Neural progenitor cell (in vitro differentiated cells): Measurements from ENCODE around the gene FBXL14. TPM values are rescaled to one million over a fixed set of nuclear protein-coding genes. Genes with fewer than 3 reads are reported as not detected.

Experiments
- DNase-seq: peaks from one replicate; pipeline ENCODE4 v3.0.0-alpha.2; 2016; ENCODE audit warnings: low spot score
- H2AFZ ChIP-seq: fragments of 200-600 bp; sonication (generic); replicated peaks from 2 replicates; pipeline ENCODE4 v1.6.1; 2016; ENCODE audit warnings: antibody characterized with exemption
- H3F3A ChIP-seq: fragments of 200-600 bp; sonication (generic); 2 replicates; pipeline ENCODE4 v1.6.1; 2016; ENCODE audit warnings: antibody characterized with exemption, low read depth
- H3K27ac ChIP-seq: fragments of 200-600 bp; sonication (generic); 2 replicates; pipeline ENCODE4 v1.5.1; 2016; ENCODE audit warnings: mild to moderate bottlenecking
- H3K27me3 ChIP-seq: fragments of 200-600 bp; sonication (generic); 2 replicates; pipeline ENCODE4 v1.6.1; 2016; ENCODE audit warnings: mild to moderate bottlenecking, moderate library complexity
- H3K36me3 ChIP-seq: fragments of 200-600 bp; sonication (generic); 2 replicates; pipeline ENCODE4 v1.5.1; 2016
- H3K4me1 ChIP-seq: fragments of 200-600 bp; sonication (generic); 2 replicates; pipeline ENCODE4 v1.6.1; 2016; ENCODE audit warnings: mixed run types
- H3K4me2 ChIP-seq: fragments of 200-600 bp; sonication (generic); 2 replicates; pipeline ENCODE4 v1.6.1; 2016
- H3K4me3 ChIP-seq: fragments of 200-600 bp; sonication (generic); 2 replicates; pipeline ENCODE4 v1.5.1; 2016
- H3K79me2 ChIP-seq: fragments of 200-600 bp; sonication (generic); 2 replicates; pipeline ENCODE4 v1.6.1; 2016; ENCODE audit warnings: low read depth
- H3K9ac ChIP-seq: fragments of 200-600 bp; sonication (generic); 2 replicates; pipeline ENCODE4 v1.6.1; 2016
- H3K9me3 ChIP-seq: fragments of 200-600 bp; sonication (generic); 2 replicates; pipeline ENCODE4 v1.5.1; 2016; ENCODE audit warnings: low read depth
- H4K20me1 ChIP-seq: fragments of 200-600 bp; sonication (generic); 2 replicates; pipeline ENCODE4 v1.6.1; 2016; ENCODE audit warnings: low read depth
- H3K27ac Mint-ChIP-seq: 3 replicates; pipeline ENCODE4 v1.8.0; 2021; ENCODE audit warnings: mixed read lengths
- H3K27me3 Mint-ChIP-seq: 2 replicates; pipeline ENCODE4 v1.8.0; 2022; ENCODE audit warnings: low read depth, mild to moderate bottlenecking, inconsistent platforms, moderate library complexity, mixed read lengths; ENCODE audit not compliant: insufficient read depth
- H3K36me3 Mint-ChIP-seq: 3 replicates; pipeline ENCODE4 v1.8.0; 2021; ENCODE audit warnings: mixed read lengths
- H3K4me1 Mint-ChIP-seq: 3 replicates; pipeline ENCODE4 v1.8.0; 2021; ENCODE audit warnings: mixed read lengths
- H3K4me3 Mint-ChIP-seq: 3 replicates; pipeline ENCODE4 v1.8.0; 2021; ENCODE audit warnings: mild to moderate bottlenecking, moderate library complexity, mixed read lengths
- H3K9me3 Mint-ChIP-seq: 3 replicates; pipeline ENCODE4 v1.8.0; 2020; ENCODE audit warnings: mixed read lengths
- EZH2 ChIP-seq: fragments of 200-600 bp; sonication (generic); IDR thresholded peaks from 2 replicates; pipeline ENCODE4 v1.6.1; 2017; ENCODE audit warnings: antibody characterized with exemption, mild to moderate bottlenecking, moderate library complexity
- EZH2phosphoT487 ChIP-seq: fragments of 200-600 bp; sonication (generic); IDR thresholded peaks from 2 replicates; pipeline ENCODE4 v1.6.1; 2017; ENCODE audit warnings: antibody characterized with exemption
- total RNA-seq: library from RNA; depleted of rRNA; stranded (reverse); fragments of >200 nt; gene quantifications from 2 replicates; pipeline ENCODE4 v1.2.3, GENCODE V29; 2015; ENCODE audit warnings: low replicate concordance
- TF ChIP-seq, protein P1 (sequence below): fragments of 200-600 bp; sonication (generic); IDR thresholded peaks from 2 replicates; pipeline ENCODE4 v1.5.1; 2017; ENCODE audit warnings: antibody characterized with exemption, mild to moderate bottlenecking

The FBXL14 gene
- total RNA-seq, 1 donor from 2014 or later, result 27.3 TPM

DNA sequence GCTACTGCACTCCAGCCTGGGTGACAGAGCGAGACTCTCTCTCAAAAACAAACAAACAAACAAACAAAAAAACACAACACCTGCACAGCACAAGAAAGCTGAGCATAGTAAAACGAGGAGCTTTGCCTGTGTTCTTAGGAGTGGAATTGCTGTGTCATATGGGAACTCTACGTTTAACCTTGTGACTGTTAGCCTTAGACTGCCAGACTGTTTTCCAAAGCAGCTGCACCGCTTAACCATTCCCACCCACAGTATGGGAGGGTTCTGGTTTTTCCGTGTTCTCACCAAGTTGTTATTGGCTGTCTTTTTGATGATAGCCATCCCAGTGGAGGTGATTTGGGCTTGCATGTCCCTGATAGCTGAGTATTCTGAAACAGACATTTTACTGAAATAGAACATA lies 43.8 kb upstream of the FBXL14 start:
- Histone ChIP-seq H3K9me3 (no peaks in the 10 kb centered on the region), H3K9ac (no peak overlapping the region), H3K27ac (no peak overlapping the region), H3K4me1 (peaks cover 5% of the 10 kb centered on the region), H3K4me3 (no peak overlapping the region), H3F3A (peaks cover 9% of the 10 kb centered on the region), H4K20me1 (peaks cover 45% of the 10 kb centered on the region), H3K4me2 (no peak overlapping the region), H3K79me2 (no peaks in the 10 kb centered on the region), H3K36me3 (peaks cover 5% of the 10 kb centered on the region), H2AFZ (no peak overlapping the region), H3K27me3 (peaks cover 3% of the 10 kb centered on the region)
- no peaks in the 10 kb centered on the region for H3K9me3 Mint-ChIP-seq
- H3K27me3 Mint-ChIP-seq, result no peaks in the 10 kb centered on the region
- H3K27ac Mint-ChIP-seq, result no peak overlapping the region
- H3K4me1 Mint-ChIP-seq, result peaks cover 32% of the 10 kb centered on the region
- H3K36me3 Mint-ChIP-seq, result peaks cover 13% of the 10 kb centered on the region
- H3K4me3 Mint-ChIP-seq, result no peak overlapping the region
- TF ChIP-seq EZH2phosphoT487 (no peak), EZH2 (no peak)
- TF ChIP-seq, protein P1, sequence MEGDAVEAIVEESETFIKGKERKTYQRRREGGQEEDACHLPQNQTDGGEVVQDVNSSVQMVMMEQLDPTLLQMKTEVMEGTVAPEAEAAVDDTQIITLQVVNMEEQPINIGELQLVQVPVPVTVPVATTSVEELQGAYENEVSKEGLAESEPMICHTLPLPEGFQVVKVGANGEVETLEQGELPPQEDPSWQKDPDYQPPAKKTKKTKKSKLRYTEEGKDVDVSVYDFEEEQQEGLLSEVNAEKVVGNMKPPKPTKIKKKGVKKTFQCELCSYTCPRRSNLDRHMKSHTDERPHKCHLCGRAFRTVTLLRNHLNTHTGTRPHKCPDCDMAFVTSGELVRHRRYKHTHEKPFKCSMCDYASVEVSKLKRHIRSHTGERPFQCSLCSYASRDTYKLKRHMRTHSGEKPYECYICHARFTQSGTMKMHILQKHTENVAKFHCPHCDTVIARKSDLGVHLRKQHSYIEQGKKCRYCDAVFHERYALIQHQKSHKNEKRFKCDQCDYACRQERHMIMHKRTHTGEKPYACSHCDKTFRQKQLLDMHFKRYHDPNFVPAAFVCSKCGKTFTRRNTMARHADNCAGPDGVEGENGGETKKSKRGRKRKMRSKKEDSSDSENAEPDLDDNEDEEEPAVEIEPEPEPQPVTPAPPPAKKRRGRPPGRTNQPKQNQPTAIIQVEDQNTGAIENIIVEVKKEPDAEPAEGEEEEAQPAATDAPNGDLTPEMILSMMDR, result no peak
- DNase-seq, result no peak

DNA sequence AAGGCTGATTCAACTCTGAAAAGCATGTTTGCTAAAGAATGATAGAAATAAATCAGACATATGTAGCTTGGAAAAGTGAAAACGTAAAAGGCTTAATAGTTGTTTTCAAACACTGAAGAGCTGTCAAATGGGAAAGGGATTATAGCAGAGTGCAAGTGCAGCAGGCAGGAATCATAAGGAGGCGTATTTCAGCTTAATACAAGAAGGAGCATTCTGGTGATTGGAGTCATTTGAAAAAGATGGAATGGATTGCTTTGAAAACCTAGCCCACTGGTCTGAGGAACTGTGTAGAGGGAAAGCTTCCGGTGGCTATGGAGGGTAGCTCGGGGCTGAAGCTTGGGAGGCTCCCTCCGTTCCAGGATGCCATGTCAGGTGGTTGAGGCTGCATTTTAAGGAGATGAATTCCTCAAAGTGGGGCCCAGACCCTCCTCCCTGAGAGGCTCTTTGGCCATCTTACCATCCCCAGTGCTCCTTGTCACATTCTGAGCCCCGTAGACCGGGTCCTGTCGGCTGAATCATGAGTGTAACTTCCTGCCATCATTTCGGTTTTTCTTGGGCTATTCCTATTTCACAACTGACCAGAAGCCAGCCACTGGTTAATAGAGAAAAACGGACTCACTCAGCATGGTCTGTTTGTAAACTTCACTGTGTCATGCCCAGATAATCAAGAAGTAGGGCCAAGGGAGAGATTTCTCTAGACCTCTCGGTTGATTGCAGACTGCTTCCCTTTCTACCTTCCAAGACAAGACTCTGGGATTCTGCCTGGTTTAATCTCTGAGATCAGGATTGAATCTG lies 41.1 kb upstream of the FBXL14 start:
- H3K4me1 Mint-ChIP-seq, result peaks cover 37% of the 10 kb centered on the region
- Histone ChIP-seq H3K36me3 (peaks cover 5% of the 10 kb centered on the region), H3K9me3 (no peaks in the 10 kb centered on the region), H3K9ac (no peak overlapping the region), H2AFZ (no peak overlapping the region), H3K27me3 (peaks cover 29% of the 10 kb centered on the region), H4K20me1 (peaks cover 56% of the 10 kb centered on the region), H3F3A (peaks cover 25% of the 10 kb centered on the region), H3K27ac (no peak overlapping the region), H3K4me2 (no peak overlapping the region), H3K4me1 (peaks cover 24% of the 10 kb centered on the region), H3K4me3 (no peak overlapping the region), H3K79me2 (no peaks in the 10 kb centered on the region)
- peaks cover 18% of the 10 kb centered on the region for H3K36me3 Mint-ChIP-seq
- DNase-seq, result no peak
- H3K9me3 Mint-ChIP-seq, result no peaks in the 10 kb centered on the region
- no peak overlapping the region for H3K27ac Mint-ChIP-seq
- peaks cover 16% of the 10 kb centered on the region for H3K27me3 Mint-ChIP-seq
- H3K4me3 Mint-ChIP-seq, result no peak overlapping the region
- TF ChIP-seq, protein P1, result no peak
- TF ChIP-seq EZH2, result no peak
- TF ChIP-seq EZH2phosphoT487, result no peak

DNA sequence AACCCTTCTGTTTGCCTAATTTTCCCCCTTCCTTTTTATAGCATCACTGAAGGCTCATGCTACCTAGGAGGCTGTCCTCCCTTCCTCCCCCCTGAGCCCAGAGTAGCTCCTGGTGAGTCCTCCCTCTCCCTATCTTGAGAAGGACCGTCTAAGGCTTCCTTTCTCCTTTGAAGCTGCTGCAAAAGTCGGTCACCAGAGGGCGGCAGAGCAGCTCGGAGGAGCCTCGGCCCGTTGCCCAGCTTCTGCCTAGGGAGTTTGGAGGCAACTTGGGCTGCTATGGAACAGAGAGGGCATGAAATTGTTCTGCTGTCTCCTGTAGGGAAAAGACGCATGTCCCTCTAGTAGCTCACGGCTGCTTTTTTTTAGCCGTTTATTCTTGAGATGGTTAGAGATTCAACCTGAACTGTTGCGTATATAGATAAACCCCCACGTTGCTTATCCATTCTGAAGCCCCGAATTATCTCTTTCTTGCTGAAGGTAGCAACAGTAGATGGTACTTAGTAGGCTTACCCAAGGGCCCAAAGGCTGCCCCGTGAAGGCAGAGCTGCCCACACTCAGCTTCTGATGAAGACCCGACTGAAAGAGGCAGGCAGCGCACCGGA lies 40.3 kb upstream of the FBXL14 start:
- Mint-ChIP-seq H3K4me3 (no peak overlapping the region), H3K27me3 (peaks cover 20% of the 10 kb centered on the region), H3K36me3 (peaks cover 14% of the 10 kb centered on the region), H3K4me1 (peaks cover 35% of the 10 kb centered on the region), H3K27ac (no peak overlapping the region), H3K9me3 (no peaks in the 10 kb centered on the region)
- no peak overlapping the region for H3K9ac ChIP-seq
- no peak overlapping the region for H3K27ac ChIP-seq
- H3K27me3 ChIP-seq, result peaks cover 37% of the 10 kb centered on the region
- H4K20me1 ChIP-seq, result peaks cover 60% of the 10 kb centered on the region
- H3K4me2 ChIP-seq, result no peak overlapping the region
- H3K79me2 ChIP-seq, result no peaks in the 10 kb centered on the region
- no peak overlapping the region for H3K4me3 ChIP-seq
- H3K4me1 ChIP-seq, result peaks cover 27% of the 10 kb centered on the region
- H2AFZ ChIP-seq, result no peak overlapping the region
- H3K36me3 ChIP-seq, result peaks cover 5% of the 10 kb centered on the region
- TF ChIP-seq EZH2 (no peak), EZH2phosphoT487 (no peak)
- TF ChIP-seq, protein P1, result peak; percentile 80
- peaks cover 27% of the 10 kb centered on the region for H3F3A ChIP-seq
- H3K9me3 ChIP-seq, result no peaks in the 10 kb centered on the region
- peak; percentile 71 for DNase-seq
